GM21825 (cell line): ENCODE results near the gene MVP.

Source experiments
- ATAC-seq: cut with Tn5 transposase; IDR thresholded peaks from one replicate; pipeline ENCODE4 v1.9.1; 2021; ENCODE audit warnings: mild to moderate bottlenecking, moderate library complexity; ENCODE audit not compliant: unreplicated experiment

The MVP gene

DNA sequence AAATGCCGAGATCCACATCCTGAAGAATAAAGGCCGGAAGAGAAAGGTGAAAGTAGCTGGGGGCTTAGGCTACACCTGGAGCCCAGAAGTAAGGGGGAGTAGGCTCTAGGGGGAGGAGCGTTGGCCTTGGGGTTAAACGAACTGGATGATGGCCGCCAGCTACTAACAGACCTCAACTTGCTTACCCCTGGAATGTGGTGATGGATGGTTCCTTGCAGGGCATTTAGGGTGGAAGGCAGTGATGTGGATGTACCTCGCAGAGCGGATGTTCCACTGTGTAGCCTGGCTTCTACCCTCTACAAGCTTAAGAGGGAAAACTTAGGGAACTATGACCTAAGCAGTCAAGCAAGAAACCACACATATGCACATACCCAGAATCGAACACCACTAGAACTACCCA is 16.2 kb upstream of the MVP start:
- no peak for ATAC-seq

DNA sequence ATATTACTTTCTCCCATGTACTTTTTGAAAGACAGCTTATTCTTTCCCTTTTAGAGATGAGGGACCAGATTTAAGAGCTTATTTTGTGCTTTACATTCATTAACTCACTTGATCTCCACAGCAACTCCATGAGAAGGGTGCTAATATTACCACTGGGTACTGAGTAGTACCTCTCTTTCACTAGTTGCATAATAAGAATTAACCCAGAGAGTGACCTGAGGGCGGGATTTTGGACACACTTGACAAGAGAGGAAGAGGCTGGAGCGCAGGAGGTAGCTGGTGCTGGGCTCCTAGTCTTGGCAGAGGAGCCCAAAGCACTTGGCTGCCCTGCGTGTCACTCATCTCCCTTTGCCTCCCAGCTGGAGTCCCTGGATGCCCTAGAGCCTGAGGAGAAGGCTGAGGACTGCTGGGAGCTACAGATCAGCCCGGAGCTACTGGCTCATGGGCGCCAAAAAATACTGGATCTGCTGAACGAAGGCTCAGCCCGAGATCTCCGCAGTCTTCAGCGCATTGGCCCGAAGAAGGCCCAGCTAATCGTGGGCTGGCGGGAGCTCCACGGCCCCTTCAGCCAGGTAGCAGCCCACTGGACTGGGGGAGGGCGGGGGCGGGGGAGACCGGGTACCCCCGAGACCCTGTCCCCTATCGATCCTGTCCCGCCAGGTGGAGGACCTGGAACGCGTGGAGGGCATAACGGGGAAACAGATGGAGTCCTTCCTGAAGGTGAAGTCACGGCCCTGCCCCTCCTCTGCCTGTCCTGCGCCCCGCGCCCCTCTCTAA is 15.6 kb upstream of the MVP start:
- no peak for ATAC-seq

DNA sequence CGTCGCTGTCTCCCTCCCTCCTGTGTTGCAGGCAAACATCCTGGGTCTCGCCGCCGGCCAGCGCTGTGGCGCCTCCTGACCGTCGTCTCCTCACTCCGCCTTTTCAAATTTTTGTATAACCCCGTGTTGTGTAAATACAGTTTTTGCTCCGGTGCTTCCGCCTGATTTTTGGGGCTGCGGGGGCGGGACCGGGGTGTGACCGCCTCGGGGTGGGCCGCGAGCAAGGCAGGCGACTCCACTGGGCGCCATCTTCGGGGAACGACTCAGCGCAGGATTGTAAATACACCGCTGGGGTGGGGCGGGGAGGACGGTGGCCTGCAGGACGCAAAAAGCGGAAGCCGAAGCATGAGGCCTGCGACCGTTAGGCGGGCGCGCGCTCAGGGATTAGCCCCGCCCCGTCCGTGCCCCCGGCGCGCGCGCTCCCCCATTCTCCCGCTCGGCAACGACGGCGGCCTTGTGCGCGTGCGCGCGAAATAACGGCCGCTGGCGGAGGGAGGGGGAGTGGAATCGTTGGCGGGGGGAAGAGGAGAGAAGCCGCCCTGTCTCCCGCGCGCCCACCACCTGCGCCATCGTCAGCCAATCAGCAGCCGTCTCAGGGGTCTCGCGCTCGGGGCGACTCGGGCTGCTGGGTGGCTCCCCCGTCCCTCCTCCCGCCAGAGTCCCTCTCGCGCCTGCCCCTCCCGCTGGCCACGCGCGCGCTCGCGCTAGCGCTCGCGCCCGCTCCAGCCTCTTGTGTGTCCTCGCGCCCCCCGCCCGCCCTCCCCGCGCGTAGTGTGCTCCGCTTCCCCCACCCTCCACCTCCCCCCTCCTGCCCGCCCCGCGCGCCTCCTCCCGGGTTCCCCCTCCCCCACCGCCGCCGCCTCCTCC is 14.8 kb upstream of the MVP start:
- ATAC-seq, result peak; percentile 49

DNA sequence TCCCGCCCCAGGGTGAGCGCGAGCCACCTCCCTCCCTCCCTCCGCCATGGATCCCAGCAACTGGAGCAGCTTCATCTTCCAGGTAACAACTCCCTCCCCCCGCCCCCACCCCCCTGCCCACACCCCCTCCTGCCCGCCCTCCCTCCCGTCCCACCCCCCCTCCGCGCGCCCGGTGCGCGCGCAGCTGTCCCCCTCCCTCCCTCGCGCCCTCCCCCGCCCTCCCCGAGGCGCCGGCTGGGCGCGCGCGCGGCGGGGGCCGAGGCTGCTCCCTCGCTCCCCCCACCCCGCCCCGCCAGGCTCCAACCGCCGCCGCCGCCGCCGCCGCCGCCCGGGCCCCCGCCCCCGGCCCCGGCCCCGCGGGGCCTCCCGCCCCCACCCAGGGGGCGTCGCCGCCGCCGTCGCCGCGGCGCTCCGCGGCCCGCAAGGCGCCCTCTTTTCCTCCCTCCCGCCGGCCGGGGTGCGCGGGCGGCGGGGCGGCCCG is 14.1 kb upstream of the MVP start, which contains the start of gene MAZ:
Gene MAZ, plus strand, starts transcription at position 431 of the 481 bp plus-strand sequence. CDS start 173 bp downstream, outside the sequence.
- ATAC-seq, result no peak

DNA sequence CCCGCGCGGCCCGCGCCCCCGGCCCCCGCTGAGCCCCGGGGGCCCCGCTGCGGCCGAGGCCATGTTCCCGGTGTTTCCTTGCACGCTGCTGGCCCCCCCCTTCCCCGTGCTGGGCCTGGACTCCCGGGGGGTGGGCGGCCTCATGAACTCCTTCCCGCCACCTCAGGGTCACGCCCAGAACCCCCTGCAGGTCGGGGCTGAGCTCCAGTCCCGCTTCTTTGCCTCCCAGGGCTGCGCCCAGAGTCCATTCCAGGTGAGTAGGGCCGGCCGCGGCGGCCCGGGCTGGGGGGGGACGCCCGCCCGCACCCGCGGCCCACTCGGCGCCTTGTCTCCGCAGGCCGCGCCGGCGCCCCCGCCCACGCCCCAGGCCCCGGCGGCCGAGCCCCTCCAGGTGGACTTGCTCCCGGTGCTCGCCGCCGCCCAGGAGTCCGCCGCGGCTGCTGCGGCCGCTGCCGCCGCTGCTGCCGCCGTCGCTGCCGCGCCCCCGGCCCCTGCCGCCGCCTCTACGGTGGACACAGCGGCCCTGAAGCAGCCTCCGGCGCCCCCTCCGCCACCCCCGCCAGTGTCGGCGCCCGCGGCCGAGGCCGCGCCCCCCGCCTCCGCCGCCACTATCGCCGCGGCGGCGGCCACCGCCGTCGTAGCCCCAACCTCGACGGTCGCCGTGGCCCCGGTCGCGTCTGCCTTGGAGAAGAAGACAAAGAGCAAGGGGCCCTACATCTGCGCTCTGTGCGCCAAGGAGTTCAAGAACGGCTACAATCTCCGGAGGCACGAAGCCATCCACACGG is 13.4 kb upstream of the MVP start:
- no peak for ATAC-seq

DNA sequence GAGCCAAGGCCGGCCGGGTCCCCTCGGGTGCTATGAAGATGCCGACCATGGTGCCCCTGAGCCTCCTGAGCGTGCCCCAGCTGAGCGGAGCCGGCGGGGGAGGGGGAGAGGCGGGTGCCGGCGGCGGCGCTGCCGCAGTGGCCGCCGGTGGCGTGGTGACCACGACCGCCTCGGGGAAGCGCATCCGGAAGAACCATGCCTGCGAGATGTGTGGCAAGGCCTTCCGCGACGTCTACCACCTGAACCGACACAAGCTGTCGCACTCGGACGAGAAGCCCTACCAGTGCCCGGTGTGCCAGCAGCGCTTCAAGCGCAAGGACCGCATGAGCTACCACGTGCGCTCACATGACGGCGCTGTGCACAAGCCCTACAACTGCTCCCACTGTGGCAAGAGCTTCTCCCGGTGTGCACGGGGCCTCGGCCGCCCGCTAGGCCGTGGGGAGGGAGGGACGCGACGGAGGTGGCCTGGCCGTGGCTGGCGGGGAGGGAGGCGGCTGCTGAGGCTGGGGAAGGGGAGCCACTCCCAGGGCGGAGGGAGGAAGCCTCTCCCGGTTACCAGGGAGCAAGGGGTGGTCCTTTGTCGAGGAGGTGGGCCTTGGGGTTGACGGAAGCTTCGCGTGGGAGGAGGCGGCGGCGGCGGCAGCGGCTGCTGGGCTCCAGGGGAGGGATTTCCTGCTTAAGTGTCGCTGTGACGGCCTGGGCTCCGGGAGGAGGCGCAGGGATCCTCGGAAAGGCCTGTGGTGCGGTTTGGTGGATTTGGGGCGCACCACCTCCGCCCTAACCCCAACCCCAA is 12.6 kb upstream of the MVP start:
- peak; percentile 27 for ATAC-seq

DNA sequence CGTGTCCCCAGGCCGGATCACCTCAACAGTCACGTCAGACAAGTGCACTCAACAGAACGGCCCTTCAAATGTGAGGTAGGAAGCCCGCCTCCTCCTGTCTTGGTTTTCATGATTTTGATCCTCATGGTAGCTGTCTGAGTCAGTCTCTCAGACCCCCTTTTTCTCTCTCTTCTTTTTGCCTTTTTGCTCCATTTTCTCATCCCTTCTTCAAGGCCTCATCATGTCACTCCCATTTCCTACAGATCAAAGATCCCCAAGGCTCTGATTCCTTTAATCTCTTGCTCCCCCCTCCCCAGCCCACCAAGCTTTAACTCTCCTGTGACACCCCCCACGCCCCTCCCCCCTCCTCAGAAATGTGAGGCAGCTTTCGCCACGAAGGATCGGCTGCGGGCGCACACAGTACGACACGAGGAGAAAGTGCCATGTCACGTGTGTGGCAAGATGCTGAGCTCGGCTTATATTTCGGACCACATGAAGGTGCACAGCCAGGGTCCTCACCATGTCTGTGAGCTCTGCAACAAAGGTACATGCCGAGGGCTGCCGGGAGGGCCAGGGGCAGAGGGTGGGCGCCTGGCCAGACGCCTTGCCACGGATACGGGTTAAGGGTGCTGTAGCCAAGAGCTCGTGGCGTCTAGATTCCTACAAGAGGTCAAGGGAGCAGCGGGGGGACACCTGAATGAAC is 11.9 kb upstream of the MVP start:
- ATAC-seq, result no peak

DNA sequence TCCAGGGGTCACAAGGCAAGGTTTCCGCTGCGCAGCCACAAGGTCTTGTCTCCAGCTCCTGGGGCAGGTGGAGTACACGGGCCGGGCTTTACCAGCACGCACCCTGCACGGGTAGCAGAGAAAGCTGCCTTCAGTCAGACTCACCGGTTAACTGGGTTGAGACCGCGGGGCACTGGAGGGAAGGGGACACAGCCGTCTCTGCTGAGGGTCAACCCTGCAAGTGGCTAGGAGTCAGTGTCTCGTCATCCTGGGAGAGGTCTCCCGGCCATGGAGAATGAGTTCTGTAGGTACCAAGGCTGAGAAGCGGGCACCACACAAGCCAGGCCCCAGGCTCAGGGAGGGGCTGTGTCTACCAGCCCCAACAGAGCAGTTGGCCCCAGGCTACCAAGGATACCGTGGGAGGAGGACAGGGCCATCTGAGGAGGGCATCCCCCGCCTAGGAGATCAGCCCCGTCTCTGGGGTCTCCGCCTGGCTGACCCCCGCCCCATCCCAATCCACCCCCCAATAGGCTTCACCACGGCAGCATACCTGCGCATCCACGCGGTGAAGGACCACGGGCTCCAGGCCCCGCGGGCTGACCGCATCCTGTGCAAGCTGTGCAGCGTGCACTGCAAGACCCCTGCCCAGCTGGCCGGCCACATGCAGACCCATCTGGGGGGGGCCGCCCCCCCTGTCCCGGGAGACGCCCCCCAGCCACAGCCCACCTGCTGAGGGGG is 11.1 kb upstream of the MVP start:
- ATAC-seq, result no peak

DNA sequence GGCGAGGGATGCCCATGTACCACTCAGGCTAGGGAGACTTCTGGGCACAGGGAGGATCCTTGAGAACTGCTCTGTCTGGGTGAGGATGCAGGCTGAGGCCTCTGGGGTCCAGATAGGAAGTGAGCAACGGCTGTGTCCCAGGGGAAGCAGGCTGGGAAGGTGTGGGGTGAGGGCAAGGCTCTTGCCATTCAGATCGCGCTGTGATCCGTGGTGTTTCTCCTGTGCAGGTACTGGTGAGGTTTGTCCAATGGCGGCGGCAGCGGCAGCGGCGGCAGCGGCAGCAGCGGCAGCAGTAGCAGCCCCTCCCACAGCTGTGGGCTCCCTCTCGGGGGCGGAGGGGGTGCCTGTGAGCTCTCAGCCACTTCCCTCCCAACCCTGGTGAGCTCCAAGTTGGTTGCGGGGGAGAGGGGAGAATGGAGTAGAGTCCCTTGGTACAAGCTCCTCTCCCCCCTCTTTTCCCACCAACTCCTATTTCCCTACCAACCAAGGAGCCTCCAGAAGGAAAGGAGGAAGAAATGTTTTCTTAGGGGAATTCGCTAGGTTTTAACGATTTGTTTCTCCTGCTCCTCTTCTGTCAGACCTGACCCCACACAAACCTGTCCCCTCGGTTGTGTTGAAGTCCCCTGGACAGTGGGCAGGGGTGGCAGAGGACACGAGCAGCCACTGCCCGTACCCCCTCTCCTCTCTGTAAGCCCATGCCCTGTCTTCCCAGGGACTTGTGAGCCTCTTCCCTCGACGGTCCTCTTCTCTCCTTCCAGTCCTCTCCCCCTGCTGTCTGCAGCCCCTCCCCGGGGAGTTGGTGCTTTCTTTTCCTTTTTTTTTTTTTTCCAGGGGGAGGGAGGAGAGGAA is 10.2 kb upstream of the MVP start:
- ATAC-seq, result no peak

DNA sequence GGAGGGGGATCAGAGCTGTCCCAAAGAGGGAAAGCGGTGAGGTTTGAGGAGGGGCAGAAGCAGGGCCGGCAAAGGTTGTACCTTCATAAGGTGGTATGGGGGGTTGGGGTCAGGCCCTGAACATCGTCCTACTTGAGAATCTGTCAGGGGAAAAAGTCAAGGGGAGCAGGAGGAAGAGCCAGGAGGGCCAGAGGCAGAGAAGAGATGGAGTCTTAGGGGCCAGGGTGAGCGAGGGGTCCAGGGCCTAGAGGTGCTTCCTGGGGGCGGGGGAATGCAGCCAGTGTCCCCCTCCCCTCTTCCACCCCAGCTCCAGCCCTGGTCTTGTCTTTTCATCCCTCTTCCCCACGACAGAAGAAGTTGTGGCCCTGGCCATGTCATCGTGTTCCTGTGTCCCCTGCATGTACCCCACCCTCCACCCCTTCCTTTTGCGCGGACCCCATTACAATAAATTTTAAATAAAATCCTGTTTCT is 9.5 kb upstream of the MVP start:
- ATAC-seq, result no peak

DNA sequence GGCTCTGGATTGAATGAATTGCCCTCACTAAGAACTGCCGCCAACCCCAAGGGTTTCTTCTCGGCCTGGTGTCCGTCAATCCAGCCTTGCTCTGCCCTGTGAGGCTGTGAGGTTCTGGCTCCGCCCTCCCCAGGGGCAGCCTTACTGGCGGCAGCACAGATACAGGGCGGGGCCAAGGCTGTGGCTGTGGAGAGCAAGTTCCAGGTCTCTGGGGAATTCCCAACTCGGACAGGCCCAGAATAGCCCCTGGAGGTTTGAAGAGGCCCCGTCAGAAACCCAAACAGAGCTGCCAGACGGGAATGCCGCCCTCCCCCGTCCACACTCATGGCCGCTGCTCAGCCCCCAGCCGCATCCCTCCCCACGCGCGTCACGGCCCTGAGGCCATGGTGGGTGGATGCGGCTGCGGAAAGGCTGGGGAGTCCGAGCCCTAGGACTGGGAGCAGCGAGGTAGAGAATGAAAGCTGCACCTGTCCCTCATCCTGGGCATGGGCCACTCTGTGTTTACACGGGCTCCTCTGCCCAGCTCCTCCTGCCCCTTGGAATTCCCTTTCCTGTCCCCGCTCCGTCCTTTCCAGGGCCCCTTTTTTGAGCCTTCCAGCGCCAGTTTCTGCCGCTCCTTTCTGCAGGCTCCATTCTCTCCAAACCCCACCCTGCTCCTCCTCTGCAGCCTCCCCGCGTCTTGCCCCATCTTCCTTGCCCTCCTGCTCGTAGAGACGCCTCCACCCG is 8.9 kb upstream of the MVP start:
- ATAC-seq, result peak; percentile 29

DNA sequence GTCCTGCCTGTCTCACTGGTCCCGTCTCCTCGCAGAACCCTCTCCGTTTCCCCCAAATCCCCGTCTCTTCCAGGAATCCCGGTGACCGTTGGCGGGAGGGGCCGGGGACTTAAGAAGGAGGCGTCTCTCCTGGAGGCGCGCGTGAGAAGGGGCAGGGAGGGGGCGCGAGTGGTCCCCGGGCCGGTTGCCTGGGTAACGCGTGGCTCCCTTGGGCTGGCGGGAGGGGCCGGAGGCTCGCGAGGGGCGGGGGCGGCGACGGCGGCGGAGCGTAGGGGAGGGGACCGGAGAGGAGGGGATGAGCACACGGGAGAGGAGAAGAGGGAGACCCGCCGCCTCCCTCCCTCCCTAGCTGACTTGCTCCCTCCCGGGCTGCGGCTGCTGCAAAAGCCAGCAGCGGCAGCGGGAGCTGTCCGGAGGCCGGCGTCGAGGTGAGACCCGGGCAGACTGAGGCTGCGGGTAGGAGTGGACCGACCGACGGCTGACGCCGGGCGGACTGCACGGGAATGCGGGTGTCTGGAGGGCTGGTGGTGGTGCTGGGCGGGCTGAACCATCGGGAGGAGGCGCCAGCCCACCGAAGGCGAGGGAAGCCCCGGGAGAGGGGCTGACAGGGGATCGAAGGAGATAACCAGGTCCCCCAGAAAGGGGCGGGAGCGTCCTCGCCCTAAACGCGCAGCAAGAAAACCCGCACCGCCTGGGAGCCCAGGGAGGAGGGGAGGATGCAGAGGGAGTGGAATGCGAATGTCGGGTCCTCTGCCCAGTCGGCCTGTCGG is 8.2 kb upstream of the MVP start, which contains the start of gene PRRT2:
Gene PRRT2, plus strand, starts transcription at position 298 of the 770 bp plus-strand sequence. CDS start 862 bp downstream, outside the sequence.
- ATAC-seq, result no peak

DNA sequence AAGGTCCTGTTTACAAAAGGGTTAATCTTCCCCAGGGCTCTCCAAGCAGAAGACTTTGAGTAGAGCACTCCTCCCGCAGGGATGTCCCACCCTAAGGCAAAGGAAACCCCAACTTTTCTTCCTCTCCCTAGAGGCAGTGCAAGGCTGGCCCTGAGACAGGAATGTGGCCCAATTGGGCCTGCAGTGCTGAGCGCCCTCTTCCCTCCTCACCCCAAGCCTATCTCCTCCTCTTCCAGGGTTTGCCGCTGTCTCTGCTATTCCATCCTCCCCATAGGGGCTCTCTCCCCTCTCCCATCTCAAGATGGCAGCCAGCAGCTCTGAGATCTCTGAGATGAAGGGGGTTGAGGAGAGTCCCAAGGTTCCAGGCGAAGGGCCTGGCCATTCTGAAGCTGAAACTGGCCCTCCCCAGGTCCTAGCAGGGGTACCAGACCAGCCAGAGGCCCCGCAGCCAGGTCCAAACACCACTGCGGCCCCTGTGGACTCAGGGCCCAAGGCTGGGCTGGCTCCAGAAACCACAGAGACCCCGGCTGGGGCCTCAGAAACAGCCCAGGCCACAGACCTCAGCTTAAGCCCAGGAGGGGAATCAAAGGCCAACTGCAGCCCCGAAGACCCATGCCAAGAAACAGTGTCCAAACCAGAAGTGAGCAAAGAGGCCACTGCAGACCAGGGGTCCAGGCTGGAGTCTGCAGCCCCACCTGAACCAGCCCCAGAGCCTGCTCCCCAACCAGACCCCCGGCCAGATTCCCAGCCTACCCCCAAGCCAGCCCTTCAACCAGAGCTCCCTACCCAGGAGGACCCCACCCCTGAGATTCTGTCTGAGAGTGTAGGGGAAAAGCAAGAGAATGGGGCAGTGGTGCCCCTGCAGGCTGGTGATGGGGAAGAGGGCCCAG is 7.3 kb upstream of the MVP start:
- no peak for ATAC-seq

DNA sequence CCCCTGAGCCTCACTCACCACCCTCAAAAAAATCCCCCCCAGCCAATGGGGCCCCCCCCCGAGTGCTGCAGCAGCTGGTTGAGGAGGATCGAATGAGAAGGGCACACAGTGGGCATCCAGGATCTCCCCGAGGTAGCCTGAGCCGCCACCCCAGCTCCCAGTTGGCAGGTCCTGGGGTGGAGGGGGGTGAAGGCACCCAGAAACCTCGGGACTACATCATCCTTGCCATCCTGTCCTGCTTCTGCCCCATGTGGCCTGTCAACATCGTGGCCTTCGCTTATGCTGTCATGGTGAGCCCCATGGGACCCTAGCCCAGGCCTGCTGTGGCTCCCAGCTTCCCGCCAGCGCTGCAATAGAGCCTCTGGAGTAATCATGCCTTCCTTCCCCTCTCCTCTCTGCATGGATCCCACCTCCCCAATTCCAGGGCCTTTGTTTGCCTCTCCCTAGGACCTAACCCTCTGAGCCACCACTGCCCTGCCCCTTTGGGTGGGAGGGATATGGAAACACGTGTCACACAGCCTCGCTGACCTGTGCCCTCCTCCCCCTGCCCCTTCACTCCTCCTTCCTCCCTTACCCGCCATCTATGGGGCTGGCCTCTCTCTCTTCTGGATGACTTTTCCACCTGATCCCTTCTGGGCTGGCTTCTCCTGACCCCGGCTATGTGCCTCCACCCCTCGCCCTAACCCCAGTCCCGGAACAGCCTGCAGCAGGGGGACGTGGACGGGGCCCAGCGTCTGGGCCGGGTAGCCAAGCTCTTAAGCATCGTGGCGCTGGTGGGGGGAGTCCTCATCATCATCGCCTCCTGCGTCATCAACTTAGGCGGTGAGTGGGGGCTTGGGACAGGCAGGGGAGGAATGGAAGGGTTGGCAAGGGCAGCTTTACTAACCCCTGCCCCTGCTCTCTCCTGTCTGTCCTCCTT is 6.4 kb upstream of the MVP start:
- no peak for ATAC-seq
